HepG2 (cell line): ENCODE measurements around the gene ACSL6. TPM values are rescaled to one million over a fixed set of nuclear protein-coding genes. Genes with fewer than 3 reads are reported as not detected.

ENCODE experiments used
- ELF1 ChIP-seq: sonication (generic); formaldehyde crosslinking; IDR thresholded peaks from 2 replicates; pipeline ENCODE4 v1.4.0; 2020; ENCODE audit warnings: missing genetic modification reagents
- FOXK2 ChIP-seq: fragments of 450-650 bp; IDR thresholded peaks from 2 replicates; pipeline ENCODE4 v1.6.1; 2016
- HIVEP1 ChIP-seq: sonication (generic); formaldehyde crosslinking; IDR thresholded peaks from 2 replicates; pipeline ENCODE4 v1.4.0; 2020; ENCODE audit warnings: mild to moderate bottlenecking, missing genetic modification reagents
- HMGXB4 ChIP-seq, 2 experiments: sonication (generic) in 1 of 2; formaldehyde crosslinking in 1 of 2; IDR thresholded peaks; 2 replicates each; pipeline versions ENCODE4 v1.4.0 to v1.6.1; 2018 to 2020; ENCODE audit warnings: missing genetic modification reagents in 2 of 2, borderline replicate concordance in 1 of 2, low read depth in 1 of 2, mild to moderate bottlenecking in 1 of 2, missing biosample characterization in 1 of 2
- ISX ChIP-seq: sonication (generic); formaldehyde crosslinking; conservative IDR thresholded peaks from 2 replicates; pipeline ENCODE4 v1.5.0; 2020; ENCODE audit warnings: missing genetic modification reagents
- MAFK ChIP-seq, 2 experiments: IDR thresholded peaks in 1 of 2; conservative IDR thresholded peaks in 1 of 2; 2 replicates each; pipeline ENCODE4 v1.6.1; 2011; ENCODE audit warnings: improper control_type of control experiment in 2 of 2, low read length in 2 of 2
- RBAK ChIP-seq: sonication (generic); formaldehyde crosslinking; IDR thresholded peaks from 2 replicates; pipeline ENCODE4 v1.5.1; 2020; ENCODE audit warnings: mild to moderate bottlenecking, missing genetic modification reagents
- REXO4 ChIP-seq: sonication (generic); formaldehyde crosslinking; IDR thresholded peaks from 2 replicates; pipeline ENCODE4 v1.8.0; 2022; ENCODE audit warnings: missing genetic modification reagents, mild to moderate bottlenecking, borderline replicate concordance
- SIX1 ChIP-seq: sonication (generic); formaldehyde crosslinking; IDR thresholded peaks from 2 replicates; pipeline ENCODE4 v1.4.0; 2020; ENCODE audit warnings: missing genetic modification reagents, borderline replicate concordance
- SKI ChIP-seq: fragments of 450-650 bp; IDR thresholded peaks from one replicate; pipeline ENCODE4 v1.6.1; 2018; ENCODE audit warnings: mild to moderate bottlenecking; ENCODE audit not compliant: partially characterized antibody
- SMARCE1 ChIP-seq: fragments of 450-650 bp; IDR thresholded peaks from 2 replicates; pipeline ENCODE4 v1.6.1; 2017; ENCODE audit warnings: borderline replicate concordance
- TIGD3 ChIP-seq: sonication (generic); formaldehyde crosslinking; IDR thresholded peaks from 2 replicates; pipeline ENCODE4 v1.5.1; 2020; ENCODE audit warnings: mild to moderate bottlenecking, missing genetic modification reagents, borderline replicate concordance
- XBP1 ChIP-seq: sonication (generic); formaldehyde crosslinking; IDR thresholded peaks from 2 replicates; pipeline ENCODE4 v1.5.0; 2020; ENCODE audit warnings: missing genetic modification reagents
- ZNF10 ChIP-seq: sonication (generic); formaldehyde crosslinking; IDR thresholded peaks from 2 replicates; pipeline ENCODE4 v1.4.0; 2020; ENCODE audit warnings: mild to moderate bottlenecking, low read depth, missing genetic modification reagents, borderline replicate concordance
- ZNF670 ChIP-seq: sonication (generic); formaldehyde crosslinking; IDR thresholded peaks from 2 replicates; pipeline ENCODE4 v1.8.0; 2022; ENCODE audit warnings: mild to moderate bottlenecking, missing genetic modification reagents, borderline replicate concordance
- polyA plus RNA-seq, 8 experiments: library from polyadenylated mRNA; depleted of rRNA in 3 of 8; stranded (reverse) in 7 of 8; unstranded in 1 of 8; fragments of >200 nt; fragmentation: Illumina TruSeq in 4 of 8; extraction: Trizol in 4 of 8; gene quantifications; 2 replicates each; pipeline versions ENCODE4 v1.2.1 to v1.2.3, GENCODE V29; 2011 to 2016; ENCODE audit warnings: low read depth in 4 of 8, missing spikeins in 1 of 8, mixed read lengths in 1 of 8; ENCODE audit not compliant: insufficient read depth in 1 of 8
- total RNA-seq, 5 experiments: library from RNA; depleted of rRNA; stranded (reverse); fragments of >200 nt; fragmentation: Illumina TruSeq; extraction: Trizol; gene quantifications; 2 replicates each; pipeline ENCODE4 v1.2.3, GENCODE V29; 2016; ENCODE audit warnings: low read depth in 1 of 5
- TF ChIP-seq, protein P1 (sequence below): sonication (generic); formaldehyde crosslinking; IDR thresholded peaks from 2 replicates; pipeline ENCODE4 v1.4.0; 2020; ENCODE audit warnings: mild to moderate bottlenecking, missing genetic modification reagents
- TF ChIP-seq, protein P2 (sequence below), 2 experiments: sonication (generic) in 1 of 2; formaldehyde crosslinking in 1 of 2; IDR thresholded peaks; 2 replicates each; pipeline versions ENCODE4 v1.4.0 to v1.6.1; 2016 to 2020; ENCODE audit warnings: borderline replicate concordance in 1 of 2, low read depth in 1 of 2, mild to moderate bottlenecking in 1 of 2, missing genetic modification reagents in 1 of 2
- TF ChIP-seq, protein P3 (sequence below): sonication (generic); IDR thresholded peaks from 2 replicates; pipeline ENCODE4 v1.6.1; 2016; ENCODE audit warnings: low read depth, borderline replicate concordance
- TF ChIP-seq, protein P4 (sequence below): sonication (generic); formaldehyde crosslinking; IDR thresholded peaks from 2 replicates; pipeline ENCODE4 v1.5.0; 2020; ENCODE audit warnings: missing genetic modification reagents

ACSL6 gene
- total and polyA plus RNA-seq, 2 of the 13 experiments (the other 11 are each of a cell fraction or from before 2014, with no cell fraction given): 3.7 to 3.8 TPM

DNA sequence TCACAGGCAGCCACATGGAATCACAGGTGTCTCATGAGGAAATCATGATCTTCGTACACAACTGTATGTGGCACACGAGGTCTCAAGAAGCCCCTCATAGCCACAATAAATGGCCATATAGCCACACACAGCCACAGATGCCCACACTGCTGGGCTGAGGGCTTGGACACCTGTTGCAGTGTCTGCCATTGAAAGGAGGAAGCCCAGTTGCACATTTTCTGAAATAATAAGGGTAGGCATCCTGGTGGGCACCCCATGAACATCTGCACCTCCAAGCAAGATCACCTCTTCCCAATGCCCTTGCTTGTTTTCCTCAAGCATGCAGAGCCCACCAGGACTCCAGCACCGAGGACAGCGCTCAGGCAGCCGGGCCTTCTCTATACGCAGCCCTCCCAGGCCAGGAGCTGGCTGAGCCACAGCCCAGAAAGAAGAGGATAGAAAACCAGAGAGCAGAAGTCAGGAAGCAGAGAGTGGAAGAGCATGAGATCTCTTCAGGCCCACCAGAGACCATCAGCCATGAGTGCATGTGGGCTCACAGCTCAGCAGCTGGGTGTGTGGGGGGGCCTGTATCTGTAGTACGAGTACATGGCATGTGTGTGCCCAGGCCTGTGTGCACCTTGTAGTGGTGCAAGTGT lies 1.0 kb upstream of the ACSL6 start (continued):
- no peak for TF ChIP-seq TIGD3 (CRISPR knock-in tag)
- TF ChIP-seq, protein P1, sequence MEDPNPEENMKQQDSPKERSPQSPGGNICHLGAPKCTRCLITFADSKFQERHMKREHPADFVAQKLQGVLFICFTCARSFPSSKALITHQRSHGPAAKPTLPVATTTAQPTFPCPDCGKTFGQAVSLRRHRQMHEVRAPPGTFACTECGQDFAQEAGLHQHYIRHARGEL: no peak
- no peak for TF ChIP-seq SKI
- TF ChIP-seq RBAK (CRISPR knock-in tag): peak; percentile 96
- TF ChIP-seq SIX1 (CRISPR knock-in tag): no peak
- no peak for TF ChIP-seq SMARCE1
- TF ChIP-seq, protein P2, sequence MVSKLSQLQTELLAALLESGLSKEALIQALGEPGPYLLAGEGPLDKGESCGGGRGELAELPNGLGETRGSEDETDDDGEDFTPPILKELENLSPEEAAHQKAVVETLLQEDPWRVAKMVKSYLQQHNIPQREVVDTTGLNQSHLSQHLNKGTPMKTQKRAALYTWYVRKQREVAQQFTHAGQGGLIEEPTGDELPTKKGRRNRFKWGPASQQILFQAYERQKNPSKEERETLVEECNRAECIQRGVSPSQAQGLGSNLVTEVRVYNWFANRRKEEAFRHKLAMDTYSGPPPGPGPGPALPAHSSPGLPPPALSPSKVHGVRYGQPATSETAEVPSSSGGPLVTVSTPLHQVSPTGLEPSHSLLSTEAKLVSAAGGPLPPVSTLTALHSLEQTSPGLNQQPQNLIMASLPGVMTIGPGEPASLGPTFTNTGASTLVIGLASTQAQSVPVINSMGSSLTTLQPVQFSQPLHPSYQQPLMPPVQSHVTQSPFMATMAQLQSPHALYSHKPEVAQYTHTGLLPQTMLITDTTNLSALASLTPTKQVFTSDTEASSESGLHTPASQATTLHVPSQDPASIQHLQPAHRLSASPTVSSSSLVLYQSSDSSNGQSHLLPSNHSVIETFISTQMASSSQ (IDR thresholded peaks at IDR 0.05; ENCODE audit: low read depth): no peak
- TF ChIP-seq, protein P2 (CRISPR knock-in tag; IDR thresholded peaks at IDR 0.05; ENCODE audit: borderline replicate concordance): no peak
- no peak for TF ChIP-seq HIVEP1 (CRISPR knock-in tag)
- TF ChIP-seq HMGXB4 (CRISPR knock-in tag; IDR thresholded peaks at IDR 0.05; ENCODE audit: borderline replicate concordance in 1 of 2, low read depth in 1 of 2): peak in 1 of 2 experiments; percentile 59; a peak in 1 of 4 replicates
- TF ChIP-seq, protein P3, sequence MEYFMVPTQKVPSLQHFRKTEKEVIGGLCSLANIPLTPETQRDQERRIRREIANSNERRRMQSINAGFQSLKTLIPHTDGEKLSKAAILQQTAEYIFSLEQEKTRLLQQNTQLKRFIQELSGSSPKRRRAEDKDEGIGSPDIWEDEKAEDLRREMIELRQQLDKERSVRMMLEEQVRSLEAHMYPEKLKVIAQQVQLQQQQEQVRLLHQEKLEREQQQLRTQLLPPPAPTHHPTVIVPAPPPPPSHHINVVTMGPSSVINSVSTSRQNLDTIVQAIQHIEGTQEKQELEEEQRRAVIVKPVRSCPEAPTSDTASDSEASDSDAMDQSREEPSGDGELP: no peak
- TF ChIP-seq, protein P4, sequence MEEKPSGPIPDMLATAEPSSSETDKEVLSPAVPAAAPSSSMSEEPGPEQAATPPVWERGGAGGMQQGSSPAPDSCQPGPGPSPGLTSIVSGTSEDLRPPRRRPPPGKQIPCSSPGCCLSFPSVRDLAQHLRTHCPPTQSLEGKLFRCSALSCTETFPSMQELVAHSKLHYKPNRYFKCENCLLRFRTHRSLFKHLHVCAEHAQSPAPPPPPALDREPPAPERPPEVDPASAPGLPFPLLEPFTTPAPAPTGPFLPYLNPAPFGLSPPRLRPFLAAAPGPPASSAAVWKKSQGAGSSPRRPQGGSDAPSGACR: no peak
- peak; percentile 88; the same call in 1 of the 2 replicates for TF ChIP-seq XBP1 (CRISPR knock-in tag)
- TF ChIP-seq ISX: 0 out of 2 replicates have a peak, but pooled peaks have one; percentile 35
- no peak for TF ChIP-seq REXO4 (CRISPR knock-in tag)
- TF ChIP-seq MAFK (conservative IDR thresholded peaks at IDR 0.05 in 1 of 2, IDR thresholded peaks at IDR 0.05 in 1 of 2; ENCODE audit: low read length in 2 of 2): no peak
- no peak for TF ChIP-seq ZNF10
- TF ChIP-seq FOXK2: no peak
- TF ChIP-seq ZNF670 (CRISPR knock-in tag): no peak
- TF ChIP-seq ELF1 (CRISPR knock-in tag): 0 out of 2 replicates have a peak, but pooled peaks have one; percentile 25
